ENCODE results near the gene TBPL1. TPM values are rescaled to one million over a fixed set of nuclear protein-coding genes. Genes with fewer than 3 reads are reported as not detected.
A peak's percentile ranks its signal among the peaks of the same experiment; 100 is the strongest.

TBPL1 gene
- total and polyA plus RNA-seq, 8 donors: 20.4 to 58.8 (median 52.0) TPM

GRCh38 chr6:133953634-133954415, 801 bp downstream of the TBPL1 start:
- ATAC-seq: no peak
- H3K27ac ChIP-seq: peak overlapping the region in 1 of 2 donors; percentile 85
- H3K27me3 ChIP-seq: peaks cover 0 to 3% of the 10 kb centered on the region in 2 donors
- no peak for DNase-seq
- H3K9me3 ChIP-seq: no peaks in the 10 kb centered on the region
- no peak for TF ChIP-seq CTCF (IDR thresholded peaks at IDR 0.05)
- no peaks in the 10 kb centered on the region for H3K36me3 ChIP-seq
- H3K4me3 ChIP-seq: peak overlapping the region; percentile 67 to 89
- H3K4me1 ChIP-seq: peaks cover 13 to 35% of the 10 kb centered on the region in 2 donors
- intact Hi-C loops (cut with DNase I): no loop called here

GRCh38 chr6:133954657-133955576, 1.9 kb downstream of the TBPL1 start:
- ATAC-seq (no peak), DNase-seq (no peak)
- TF ChIP-seq CTCF (IDR thresholded peaks at IDR 0.05): no peak
- H3K27me3 ChIP-seq: peaks cover 0 to 3% of the 10 kb centered on the region in 2 donors
- H3K36me3 ChIP-seq: no peaks in the 10 kb centered on the region
- intact Hi-C loops (cut with DNase I): no loop called here
- H3K4me3 ChIP-seq: no peak overlapping the region
- no peaks in the 10 kb centered on the region for H3K9me3 ChIP-seq
- H3K4me1 ChIP-seq: peaks cover 13 to 35% of the 10 kb centered on the region in 2 donors
- H3K27ac ChIP-seq: no peak overlapping the region

- no peak for ATAC-seq
- no peak for TF ChIP-seq CTCF (IDR thresholded peaks at IDR 0.05)
- intact Hi-C loops (cut with DNase I): no loop called here
Observed at GRCh38 chr6:133955582-133956415, 2.8 kb downstream of the TBPL1 start.

GRCh38 chr6:133956416-133957049, 3.5 kb downstream of the TBPL1 start:
- Histone ChIP-seq H3K4me3 (no peak overlapping the region), H3K27me3 (peaks cover 0 to 3% of the 10 kb centered on the region in 2 donors), H3K36me3 (no peaks in the 10 kb centered on the region), H3K4me1 (peaks cover 13 to 33% of the 10 kb centered on the region in 2 donors), H3K9me3 (no peaks in the 10 kb centered on the region), H3K27ac (no peak overlapping the region)
- no peak for DNase-seq
- intact Hi-C loops (cut with DNase I): no loop called here
- TF ChIP-seq CTCF (IDR thresholded peaks at IDR 0.05): no peak
- no peak for ATAC-seq

More at GRCh38 chr6:133955582-133956415, 2.8 kb downstream of the TBPL1 start:
- Histone ChIP-seq H3K27me3 (peaks cover 0 to 3% of the 10 kb centered on the region in 2 donors), H3K27ac (no peak overlapping the region), H3K4me1 (peaks cover 13 to 35% of the 10 kb centered on the region in 2 donors), H3K4me3 (no peak overlapping the region), H3K9me3 (no peaks in the 10 kb centered on the region), H3K36me3 (no peaks in the 10 kb centered on the region)
- no peak for DNase-seq

All from left lung (tissue), 10 donors.